Measurements from ENCODE around the gene FAM117B. TPM values are rescaled to one million over a fixed set of nuclear protein-coding genes. Genes with fewer than 3 reads are reported as not detected.

Gene FAM117B
- total RNA-seq, 1 experiment from 2014 or later: 8.0 TPM

- Histone ChIP-seq H3K27me3 (ENCODE audit: low read length) (no peaks in the 10 kb centered on the region), H4K20me1 (ENCODE audit: insufficient read depth, low read depth, low read length) (no peaks in the 10 kb centered on the region), H2AFZ (ENCODE audit: low read length) (no peak overlapping the region), H3K4me2 (ENCODE audit: low read depth, low read length, poor library complexity, severe bottlenecking) (no peak overlapping the region), H3K4me3 (ENCODE audit: low read length) (no peak overlapping the region), H3K79me2 (ENCODE audit: low read length) (no peaks in the 10 kb centered on the region), H3K4me1 (ENCODE audit: low read length) (no peaks in the 10 kb centered on the region), H3K9ac (ENCODE audit: low read length) (no peak overlapping the region), H3K36me3 (ENCODE audit: insufficient read depth, low read length) (no peaks in the 10 kb centered on the region; the same call in 1 of the 2 replicates), H3K9me2 (replicated peaks; ENCODE audit: insufficient read depth, low read length) (no peaks in the 10 kb centered on the region), H3K27ac (ENCODE audit: low read length) (no peak overlapping the region), H3K9me3 (ENCODE audit: low read length) (peaks cover 3% of the 10 kb centered on the region; the same call in 1 of the 2 replicates)
- DNase-seq: no peak
Observed at GRCh38 chr2:202736826-202737225, 102.1 kb downstream of the FAM117B start.

GRCh38 chr2:202743613-202744012 is 108.8 kb downstream of the FAM117B start:
- Histone ChIP-seq H3K9me3 (ENCODE audit: low read length) (peaks cover 10% of the 10 kb centered on the region), H2AFZ (ENCODE audit: low read length) (no peak overlapping the region), H3K27ac (ENCODE audit: low read length) (no peak overlapping the region), H3K4me2 (ENCODE audit: low read depth, low read length, poor library complexity, severe bottlenecking) (no peak overlapping the region), H3K4me3 (ENCODE audit: low read length) (no peak overlapping the region), H3K9me2 (replicated peaks; ENCODE audit: insufficient read depth, low read length) (no peaks in the 10 kb centered on the region), H3K36me3 (ENCODE audit: insufficient read depth, low read length) (0 out of 2 replicates have a peak, but pooled peaks cover 5% of the 10 kb centered on the region), H3K79me2 (ENCODE audit: low read length) (no peaks in the 10 kb centered on the region), H3K4me1 (ENCODE audit: low read length) (no peaks in the 10 kb centered on the region), H4K20me1 (ENCODE audit: insufficient read depth, low read depth, low read length) (no peaks in the 10 kb centered on the region), H3K9ac (ENCODE audit: low read length) (no peak overlapping the region), H3K27me3 (ENCODE audit: low read length) (no peaks in the 10 kb centered on the region)
- DNase-seq: no peak

GRCh38 chr2:202749477-202749876 is 114.7 kb downstream of the FAM117B start:
- Histone ChIP-seq H3K9me3 (ENCODE audit: low read length) (no peaks in the 10 kb centered on the region), H3K9ac (ENCODE audit: low read length) (no peak overlapping the region), H4K20me1 (ENCODE audit: insufficient read depth, low read depth, low read length) (no peaks in the 10 kb centered on the region), H3K4me3 (ENCODE audit: low read length) (no peak overlapping the region), H3K4me1 (ENCODE audit: low read length) (peaks cover 8% of the 10 kb centered on the region), H3K79me2 (ENCODE audit: low read length) (no peaks in the 10 kb centered on the region), H2AFZ (ENCODE audit: low read length) (no peak overlapping the region), H3K27me3 (ENCODE audit: low read length) (no peaks in the 10 kb centered on the region), H3K4me2 (ENCODE audit: low read depth, low read length, poor library complexity, severe bottlenecking) (no peak overlapping the region), H3K27ac (ENCODE audit: low read length) (no peak overlapping the region), H3K36me3 (ENCODE audit: insufficient read depth, low read length) (no peaks in the 10 kb centered on the region), H3K9me2 (replicated peaks; ENCODE audit: insufficient read depth, low read length) (no peaks in the 10 kb centered on the region)
- no peak for DNase-seq

GRCh38 chr2:202750763-202751427 is 116.1 kb downstream of the FAM117B start:
- peak; percentile 41 for DNase-seq
- Histone ChIP-seq H3K9me2 (replicated peaks; ENCODE audit: insufficient read depth, low read length) (no peaks in the 10 kb centered on the region), H3K4me1 (ENCODE audit: low read length) (peaks cover 8% of the 10 kb centered on the region), H3K27me3 (ENCODE audit: low read length) (no peaks in the 10 kb centered on the region), H3K4me3 (ENCODE audit: low read length) (no peak overlapping the region), H3K27ac (ENCODE audit: low read length) (peak overlapping the region; percentile 26; the same call in 1 of the 2 replicates), H2AFZ (ENCODE audit: low read length) (peak overlapping the region; percentile 11; the same call in 1 of the 2 replicates), H3K9ac (ENCODE audit: low read length) (no peak overlapping the region), H3K79me2 (ENCODE audit: low read length) (no peaks in the 10 kb centered on the region), H4K20me1 (ENCODE audit: insufficient read depth, low read depth, low read length) (no peaks in the 10 kb centered on the region), H3K36me3 (ENCODE audit: insufficient read depth, low read length) (no peaks in the 10 kb centered on the region), H3K4me2 (ENCODE audit: low read depth, low read length, poor library complexity, severe bottlenecking) (no peak overlapping the region), H3K9me3 (ENCODE audit: low read length) (no peaks in the 10 kb centered on the region)

GRCh38 chr2:202752071-202752470 is 117.3 kb downstream of the FAM117B start:
- DNase-seq: no peak
- H4K20me1 ChIP-seq (ENCODE audit: insufficient read depth, low read depth, low read length): no peaks in the 10 kb centered on the region
- no peaks in the 10 kb centered on the region for H3K36me3 ChIP-seq (ENCODE audit: insufficient read depth, low read length)
- H3K4me1 ChIP-seq (ENCODE audit: low read length): peaks cover 8% of the 10 kb centered on the region
- no peak overlapping the region for H3K4me3 ChIP-seq (ENCODE audit: low read length)
- no peaks in the 10 kb centered on the region for H3K79me2 ChIP-seq (ENCODE audit: low read length)
- H2AFZ ChIP-seq (ENCODE audit: low read length): no peak overlapping the region
- H3K27ac ChIP-seq (ENCODE audit: low read length): no peak overlapping the region
- no peaks in the 10 kb centered on the region for H3K9me3 ChIP-seq (ENCODE audit: low read length)
- no peak overlapping the region for H3K4me2 ChIP-seq (ENCODE audit: low read depth, low read length, poor library complexity, severe bottlenecking)
- H3K9ac ChIP-seq (ENCODE audit: low read length): no peak overlapping the region
- H3K9me2 ChIP-seq (replicated peaks; ENCODE audit: insufficient read depth, low read length): no peaks in the 10 kb centered on the region
- H3K27me3 ChIP-seq (ENCODE audit: low read length): no peaks in the 10 kb centered on the region

GRCh38 chr2:202754936-202755335 is 120.2 kb downstream of the FAM117B start:
- no peak for DNase-seq
- H3K9ac ChIP-seq (ENCODE audit: low read length): no peak overlapping the region
- no peaks in the 10 kb centered on the region for H3K9me3 ChIP-seq (ENCODE audit: low read length)
- H3K27me3 ChIP-seq (ENCODE audit: low read length): no peaks in the 10 kb centered on the region
- no peaks in the 10 kb centered on the region for H3K36me3 ChIP-seq (ENCODE audit: insufficient read depth, low read length)
- no peak overlapping the region for H3K27ac ChIP-seq (ENCODE audit: low read length)
- no peak overlapping the region for H3K4me2 ChIP-seq (ENCODE audit: low read depth, low read length, poor library complexity, severe bottlenecking)
- H3K4me1 ChIP-seq (ENCODE audit: low read length): peaks cover 8% of the 10 kb centered on the region
- no peaks in the 10 kb centered on the region for H4K20me1 ChIP-seq (ENCODE audit: insufficient read depth, low read depth, low read length)
- H3K4me3 ChIP-seq (ENCODE audit: low read length): no peak overlapping the region
- no peaks in the 10 kb centered on the region for H3K9me2 ChIP-seq (replicated peaks; ENCODE audit: insufficient read depth, low read length)
- no peaks in the 10 kb centered on the region for H3K79me2 ChIP-seq (ENCODE audit: low read length)
- H2AFZ ChIP-seq (ENCODE audit: low read length): no peak overlapping the region

GRCh38 chr2:202756598-202756997 is 121.8 kb downstream of the FAM117B start:
- H3K4me3 ChIP-seq (ENCODE audit: low read length): no peak overlapping the region
- H3K9ac ChIP-seq (ENCODE audit: low read length): no peak overlapping the region
- no peaks in the 10 kb centered on the region for H3K79me2 ChIP-seq (ENCODE audit: low read length)
- no peaks in the 10 kb centered on the region for H3K9me2 ChIP-seq (replicated peaks; ENCODE audit: insufficient read depth, low read length)
- no peak overlapping the region for H2AFZ ChIP-seq (ENCODE audit: low read length)
- H3K36me3 ChIP-seq (ENCODE audit: insufficient read depth, low read length): no peaks in the 10 kb centered on the region
- no peak for DNase-seq
- H4K20me1 ChIP-seq (ENCODE audit: insufficient read depth, low read depth, low read length): no peaks in the 10 kb centered on the region
- H3K27ac ChIP-seq (ENCODE audit: low read length): no peak overlapping the region
- no peaks in the 10 kb centered on the region for H3K27me3 ChIP-seq (ENCODE audit: low read length)
- no peaks in the 10 kb centered on the region for H3K9me3 ChIP-seq (ENCODE audit: low read length)
- H3K4me1 ChIP-seq (ENCODE audit: low read length): no peaks in the 10 kb centered on the region
- no peak overlapping the region for H3K4me2 ChIP-seq (ENCODE audit: low read depth, low read length, poor library complexity, severe bottlenecking)

- Histone ChIP-seq H3K4me3 (ENCODE audit: low read length) (no peak overlapping the region), H3K9ac (ENCODE audit: low read length) (no peak overlapping the region), H3K9me3 (ENCODE audit: low read length) (no peaks in the 10 kb centered on the region), H3K27me3 (ENCODE audit: low read length) (no peaks in the 10 kb centered on the region), H3K9me2 (replicated peaks; ENCODE audit: insufficient read depth, low read length) (no peaks in the 10 kb centered on the region), H3K36me3 (ENCODE audit: insufficient read depth, low read length) (no peaks in the 10 kb centered on the region), H3K4me2 (ENCODE audit: low read depth, low read length, poor library complexity, severe bottlenecking) (no peak overlapping the region), H2AFZ (ENCODE audit: low read length) (no peak overlapping the region), H4K20me1 (ENCODE audit: insufficient read depth, low read depth, low read length) (no peaks in the 10 kb centered on the region), H3K4me1 (ENCODE audit: low read length) (no peaks in the 10 kb centered on the region), H3K79me2 (ENCODE audit: low read length) (no peaks in the 10 kb centered on the region), H3K27ac (ENCODE audit: low read length) (no peak overlapping the region)
- no peak for DNase-seq
Observed at GRCh38 chr2:202757339-202757738, 122.6 kb downstream of the FAM117B start.
